NT2/D1 (cell line): ENCODE data around the gene NT5DC2.

Experiments used
- SUZ12 ChIP-seq: IDR thresholded peaks from 2 replicates; pipeline ENCODE4 v1.6.1; 2011; ENCODE audit not compliant: insufficient read length, insufficient read depth; ENCODE audit errors: extremely low read depth
- YY1 ChIP-seq: IDR thresholded peaks from 2 replicates; pipeline ENCODE4 v1.6.1; 2011; ENCODE audit not compliant: insufficient read length, insufficient read depth
- ZNF274 ChIP-seq: IDR thresholded peaks from 2 replicates; pipeline ENCODE4 v1.6.1; 2011; ENCODE audit warnings: mild to moderate bottlenecking, low read depth, low read length

- TF ChIP-seq ZNF274 = no peak
- no peak for TF ChIP-seq YY1
- no peak for TF ChIP-seq SUZ12
These were observed 21.6 kb downstream of the NT5DC2 start for GRCh38 chr3:52512105-52512504.
